Effector memory CD8-positive, alpha-beta T cell (primary cell): Measurements from ENCODE around the gene APOL3.
A peak's percentile ranks its signal among the peaks of the same experiment; 100 is the strongest.
"Not testable (repeated sequence)": the region's sequence is repeated elsewhere in the genome, so short reads cannot be mapped to it uniquely, and the experiment has no call there.

Experiments used
- ATAC-seq: fragments of 150-1000 bp; cut with Tn5 transposase; replicated peaks from 2 replicates; pipeline ENCODE4 v1.10.0; 2021; ENCODE audit warnings: mild to moderate bottlenecking, moderate library complexity
- DNase-seq, 3 experiments: peaks; one replicate each; pipeline ENCODE4 v3.0.0; 2021
- H3K27ac Mint-ChIP-seq, 2 donors: one replicate each; pipeline ENCODE4 v1.8.0; 2022; ENCODE audit warnings: mild to moderate bottlenecking in 2 of 2, mixed read lengths in 2 of 2, moderate library complexity in 2 of 2
- H3K27me3 Mint-ChIP-seq, 2 donors: one replicate each; pipeline ENCODE4 v1.8.0; 2022; ENCODE audit warnings: mixed read lengths in 2 of 2
- H3K36me3 Mint-ChIP-seq: one replicate; pipeline ENCODE4 v1.8.0; 2022; ENCODE audit warnings: mild to moderate bottlenecking, moderate library complexity, mixed read lengths; ENCODE audit not compliant: insufficient read depth
- H3K4me1 Mint-ChIP-seq, 2 donors: one replicate each; pipeline ENCODE4 v1.8.0; 2022; ENCODE audit warnings: low read depth in 2 of 2, mixed read lengths in 2 of 2
- H3K4me3 Mint-ChIP-seq, 2 donors: one replicate each; pipeline ENCODE4 v1.8.0; 2022; ENCODE audit warnings: mild to moderate bottlenecking in 2 of 2, mixed read lengths in 2 of 2, moderate library complexity in 2 of 2
- H3K9me3 Mint-ChIP-seq, 2 donors: one replicate each; pipeline ENCODE4 v1.8.0; 2022; ENCODE audit warnings: mixed read lengths in 2 of 2

The APOL3 gene

DNA sequence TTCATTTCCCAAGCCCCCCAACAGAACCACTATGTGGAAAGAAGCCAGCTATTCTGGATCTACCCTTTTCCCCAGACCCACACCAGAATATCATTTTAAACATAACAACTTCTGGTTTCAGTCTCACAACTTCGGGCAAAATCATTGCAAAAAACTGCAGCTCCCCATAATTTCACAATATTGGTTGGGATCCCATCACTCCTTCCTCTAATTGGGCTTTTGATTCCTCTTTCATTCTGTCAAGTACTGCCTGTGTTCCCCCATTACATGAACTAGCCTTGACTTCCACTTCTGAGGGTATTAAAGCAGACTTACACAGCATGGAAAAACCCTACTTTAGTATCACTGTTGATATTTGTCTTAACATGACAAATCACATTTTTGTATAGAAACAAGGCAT lies 4.1 kb upstream of the APOL3 start:
- DNase-seq (no peak), ATAC-seq (no peak)
- peak overlapping the region; percentile 89 to 98 for H3K27ac Mint-ChIP-seq
- H3K27me3 Mint-ChIP-seq: no peaks in the 10 kb centered on the region
- H3K9me3 Mint-ChIP-seq: no peaks in the 10 kb centered on the region
- H3K4me1 Mint-ChIP-seq: peaks cover 54 to 76% of the 10 kb centered on the region in 2 donors
- peak overlapping the region; percentile 96 to 99 for H3K4me3 Mint-ChIP-seq
- H3K36me3 Mint-ChIP-seq: peaks cover 74% of the 10 kb centered on the region

GRCh38 chr22:36163497-36163896 lies 2.9 kb upstream of the APOL3 start:
- no peaks in the 10 kb centered on the region for H3K9me3 Mint-ChIP-seq
- peaks cover 85% of the 10 kb centered on the region for H3K36me3 Mint-ChIP-seq
- ATAC-seq: no peak
- H3K4me3 Mint-ChIP-seq: peak overlapping the region; percentile 96 to 99
- H3K27ac Mint-ChIP-seq: peak overlapping the region; percentile 96 to 98
- H3K27me3 Mint-ChIP-seq: no peaks in the 10 kb centered on the region
- H3K4me1 Mint-ChIP-seq: peaks cover 65 to 85% of the 10 kb centered on the region in 2 donors
- DNase-seq: no peak

DNA sequence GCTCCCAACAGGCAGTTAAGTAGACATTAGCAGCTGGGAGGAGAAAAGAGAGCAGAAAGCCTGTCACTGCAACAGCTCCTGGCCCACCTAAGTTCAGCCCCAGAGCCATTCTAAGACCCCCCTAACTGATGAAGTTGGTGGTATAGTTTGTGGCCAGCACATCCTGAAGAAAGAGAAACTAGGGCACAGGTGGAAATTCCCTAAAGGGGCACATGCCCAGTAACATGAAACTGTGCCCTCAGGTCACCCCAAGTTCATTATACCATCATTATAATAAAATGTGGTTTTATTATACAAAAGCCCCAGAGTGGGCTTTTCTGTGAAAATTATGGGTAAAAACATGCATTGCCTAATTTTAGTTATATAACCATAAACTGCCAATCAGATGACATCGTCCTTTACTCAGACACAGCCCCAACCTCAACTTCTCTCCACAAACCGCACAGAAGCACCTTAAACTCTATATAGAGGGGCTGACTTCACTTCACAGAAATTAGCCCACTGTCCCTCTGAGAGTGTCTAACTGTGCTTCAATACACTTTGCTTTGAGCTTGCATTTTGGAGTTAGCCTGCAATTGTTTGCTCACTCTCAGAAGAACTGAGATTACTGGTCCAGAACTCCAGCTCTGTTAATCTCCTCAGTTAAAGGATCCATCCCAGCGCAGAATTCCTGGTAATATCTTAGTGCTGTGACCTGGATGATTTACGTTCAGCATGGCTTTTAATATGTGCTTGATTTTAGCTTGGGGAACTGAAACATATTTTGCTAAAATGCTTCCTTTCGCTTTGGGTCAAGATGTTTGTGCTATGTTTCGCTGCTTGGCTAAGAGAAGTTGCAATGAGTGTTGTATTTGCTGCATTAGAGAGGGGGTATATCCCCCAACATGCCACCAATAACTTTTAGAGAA lies 1.8 kb upstream of the APOL3 start:
- Mint-ChIP-seq H3K36me3 (peaks cover 97% of the 10 kb centered on the region), H3K4me3 (peak overlapping the region; percentile 96 to 99), H3K27me3 (no peaks in the 10 kb centered on the region), H3K27ac (peak overlapping the region; percentile 96 to 98), H3K4me1 (peaks cover 72 to 87% of the 10 kb centered on the region in 2 donors), H3K9me3 (no peaks in the 10 kb centered on the region)
- DNase-seq: peak; percentile 57 to 64 (median 61)
- peak; percentile 68 for ATAC-seq

- Mint-ChIP-seq H3K27ac (peak overlapping the region; percentile 96 to 98), H3K4me1 (peaks cover 72 to 86% of the 10 kb centered on the region in 2 donors), H3K36me3 (peaks cover 99% of the 10 kb centered on the region), H3K4me3 (peak overlapping the region; percentile 96 to 99)
- DNase-seq (peak in 1 of 3 experiments; percentile 60), ATAC-seq (peak; percentile 39)
- H3K27me3 Mint-ChIP-seq, H3K9me3 Mint-ChIP-seq: not testable (repeated sequence)
These were observed 1.2 kb upstream of the APOL3 start for GRCh38 chr22:36161793-36162126.

DNA sequence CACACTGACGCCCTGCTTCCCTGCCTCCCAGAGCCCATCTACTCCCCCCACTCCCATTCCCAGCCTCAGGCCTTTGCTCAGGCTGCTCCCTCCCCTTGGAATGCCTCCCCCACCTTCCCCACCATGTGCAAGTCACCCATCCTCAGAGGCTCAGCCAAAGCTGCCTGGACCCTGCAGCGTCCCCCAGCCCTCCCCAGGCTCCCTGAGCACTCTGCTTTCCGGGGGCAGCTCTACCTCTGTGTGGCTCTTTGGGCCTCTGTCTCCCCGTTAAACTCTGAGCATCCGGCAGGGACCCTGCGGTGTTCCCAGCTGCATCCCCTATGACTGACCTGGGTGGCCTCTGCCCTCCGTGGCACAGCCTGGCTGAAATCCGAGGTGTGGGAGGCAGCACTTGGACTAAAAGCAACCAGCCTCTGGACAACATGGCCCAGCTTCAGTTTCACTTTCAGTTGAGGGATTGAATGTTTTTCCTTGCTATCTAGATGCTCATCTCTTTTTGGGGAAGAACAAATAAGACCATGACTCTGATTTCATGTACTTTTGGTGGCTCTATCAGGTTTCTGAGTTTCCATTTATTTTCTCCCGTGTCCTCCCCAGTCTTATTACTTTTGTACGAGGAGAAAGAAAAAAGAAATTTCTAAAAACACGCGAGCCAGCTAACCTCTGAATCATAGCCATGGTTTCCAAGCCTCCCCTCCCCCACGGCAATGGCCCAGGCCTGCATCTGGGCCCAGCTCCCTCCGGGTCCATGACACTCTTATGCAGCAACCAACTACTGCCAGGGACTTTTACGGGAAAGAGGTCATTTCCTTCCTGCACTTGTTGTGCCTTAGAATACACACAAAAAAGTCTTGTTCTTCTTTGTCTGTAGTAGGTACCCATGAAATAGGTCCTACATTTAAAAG lies 3.8 kb downstream of the APOL3 start:
- H3K9me3 Mint-ChIP-seq: no peaks in the 10 kb centered on the region
- no peaks in the 10 kb centered on the region for H3K27me3 Mint-ChIP-seq
- peak; percentile 54 to 72 (median 70) for DNase-seq
- peak overlapping the region; percentile 96 to 99 for H3K4me3 Mint-ChIP-seq
- peak overlapping the region; percentile 96 to 98 for H3K27ac Mint-ChIP-seq
- peak; percentile 52 for ATAC-seq
- peaks cover 76 to 93% of the 10 kb centered on the region in 2 donors for H3K4me1 Mint-ChIP-seq
- peaks cover 83% of the 10 kb centered on the region for H3K36me3 Mint-ChIP-seq

GRCh38 chr22:36156119-36156514 lies 4.4 kb downstream of the APOL3 start:
- DNase-seq: no peak
- peak overlapping the region; percentile 96 to 98 for H3K27ac Mint-ChIP-seq

DNA sequence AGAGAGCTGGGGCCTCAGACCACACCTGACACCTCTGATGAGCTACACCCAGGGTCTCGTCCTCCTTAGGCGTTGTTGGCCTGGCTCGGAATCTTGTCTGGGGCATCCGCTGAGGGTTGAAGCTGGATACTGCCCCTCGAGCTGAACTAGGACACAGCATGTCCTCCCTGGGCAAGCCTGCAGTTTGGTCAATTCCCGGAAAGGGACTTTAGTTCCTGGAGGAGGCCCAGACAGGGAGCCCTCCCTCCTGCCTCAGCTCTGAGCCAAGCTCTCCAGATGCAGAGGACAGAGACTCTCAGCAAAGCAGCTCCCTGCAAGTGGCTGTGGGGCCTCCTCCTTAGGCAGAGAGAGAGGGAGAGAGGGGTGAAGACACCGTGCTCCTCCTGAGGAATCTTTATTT lies 4.9 kb downstream of the APOL3 start:
- no peaks in the 10 kb centered on the region for H3K9me3 Mint-ChIP-seq
- H3K4me3 Mint-ChIP-seq: peak overlapping the region; percentile 96 to 99
- H3K36me3 Mint-ChIP-seq: peaks cover 84% of the 10 kb centered on the region
- no peak for ATAC-seq
- peak overlapping the region; percentile 96 to 98 for H3K27ac Mint-ChIP-seq
- peaks cover 76 to 93% of the 10 kb centered on the region in 2 donors for H3K4me1 Mint-ChIP-seq
- no peak for DNase-seq
- no peaks in the 10 kb centered on the region for H3K27me3 Mint-ChIP-seq

More at GRCh38 chr22:36156119-36156514, 4.4 kb downstream of the APOL3 start:
- Mint-ChIP-seq H3K9me3 (no peaks in the 10 kb centered on the region), H3K4me3 (peak overlapping the region; percentile 96 to 99), H3K4me1 (peaks cover 76 to 93% of the 10 kb centered on the region in 2 donors), H3K27me3 (no peaks in the 10 kb centered on the region), H3K36me3 (peaks cover 84% of the 10 kb centered on the region)
- no peak for ATAC-seq

- Mint-ChIP-seq H3K9me3 (no peaks in the 10 kb centered on the region), H3K27me3 (no peaks in the 10 kb centered on the region), H3K4me3 (peak overlapping the region; percentile 96 to 99), H3K4me1 (peaks cover 75 to 91% of the 10 kb centered on the region in 2 donors), H3K36me3 (peaks cover 84% of the 10 kb centered on the region), H3K27ac (peak overlapping the region; percentile 96 to 98)
- ATAC-seq (no peak), DNase-seq (no peak)
These were observed 6.1 kb downstream of the APOL3 start for GRCh38 chr22:36154423-36154945.

DNA sequence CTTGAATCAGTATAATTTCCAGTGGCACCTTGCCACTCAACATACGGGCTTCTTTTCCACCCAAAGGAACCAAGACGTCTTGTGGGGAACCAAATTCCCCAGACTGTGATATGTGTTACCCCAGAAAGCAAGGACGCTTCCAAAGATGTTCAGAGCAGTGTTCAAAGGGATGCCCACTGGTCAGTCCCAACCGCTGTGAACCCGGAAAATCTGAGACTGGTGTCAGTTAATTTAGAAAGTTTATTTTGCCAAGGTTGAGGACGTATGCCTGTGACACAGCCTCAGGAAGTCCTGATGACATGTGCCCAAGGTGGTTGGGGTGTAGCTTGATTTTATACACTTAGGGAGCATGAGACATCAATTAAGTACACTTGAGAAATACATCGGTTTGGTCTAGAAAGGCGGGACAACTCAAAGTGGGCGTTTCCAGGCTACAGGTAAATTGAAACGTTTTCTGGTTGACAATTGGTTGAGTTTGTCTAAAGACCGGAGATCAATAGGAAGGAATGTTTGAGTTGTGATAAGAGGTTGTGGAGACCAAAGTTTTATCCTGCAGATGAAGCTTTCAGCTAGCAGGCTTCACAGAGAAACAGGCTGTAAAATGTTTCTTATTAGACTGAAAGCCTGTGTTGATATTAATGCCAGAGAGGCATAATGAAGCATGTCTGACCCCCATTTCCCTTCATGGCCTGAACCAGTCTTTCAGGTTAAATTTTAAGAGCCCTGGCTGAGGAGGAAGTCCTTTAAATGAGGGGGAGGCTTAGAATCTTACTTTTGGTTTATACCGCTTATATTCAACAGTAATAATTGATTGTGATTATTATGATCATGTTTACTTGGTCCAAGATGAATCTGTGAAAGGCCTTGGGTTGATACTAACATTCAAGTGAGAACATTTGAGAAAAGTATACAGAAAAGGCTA lies 6.8 kb downstream of the APOL3 start:
- no peak for ATAC-seq
- peak overlapping the region; percentile 96 to 98 for H3K27ac Mint-ChIP-seq
- H3K9me3 Mint-ChIP-seq: no peaks in the 10 kb centered on the region
- peaks cover 83% of the 10 kb centered on the region for H3K36me3 Mint-ChIP-seq
- no peaks in the 10 kb centered on the region for H3K27me3 Mint-ChIP-seq
- H3K4me1 Mint-ChIP-seq: peaks cover 71 to 84% of the 10 kb centered on the region in 2 donors
- no peak for DNase-seq
- peak overlapping the region; percentile 96 to 99 for H3K4me3 Mint-ChIP-seq

DNA sequence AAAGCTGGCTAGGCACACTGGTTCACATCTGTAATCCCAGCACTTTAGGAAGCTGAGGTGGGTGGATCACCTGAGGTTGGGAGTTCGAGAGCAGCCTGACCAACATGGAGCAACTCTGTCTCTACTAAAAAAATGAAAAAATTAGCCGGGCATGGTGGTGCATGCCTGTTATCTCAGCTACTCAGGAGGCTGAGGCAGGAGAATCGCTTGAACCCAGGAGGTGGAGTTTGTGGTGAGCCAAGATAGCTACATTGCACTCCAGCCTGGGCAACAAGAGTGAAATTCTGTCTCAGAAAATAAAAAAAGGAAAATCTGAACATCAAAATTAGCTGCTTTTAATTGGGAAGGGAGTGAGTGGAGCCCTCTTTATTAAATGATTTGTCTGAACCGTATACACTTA lies 7.7 kb downstream of the APOL3 start:
- ATAC-seq, H3K27me3 Mint-ChIP-seq, DNase-seq, H3K9me3 Mint-ChIP-seq: not testable (repeated sequence)
- Mint-ChIP-seq H3K4me3 (peak overlapping the region; percentile 73 to 96), H3K27ac (peak overlapping the region; percentile 96 to 98), H3K4me1 (peaks cover 74 to 77% of the 10 kb centered on the region in 2 donors), H3K36me3 (peaks cover 83% of the 10 kb centered on the region)

- Mint-ChIP-seq H3K9me3 (no peaks in the 10 kb centered on the region), H3K27me3 (no peaks in the 10 kb centered on the region), H3K4me1 (peaks cover 71 to 76% of the 10 kb centered on the region in 2 donors), H3K27ac (peak overlapping the region; percentile 96 to 98), H3K36me3 (peaks cover 83% of the 10 kb centered on the region), H3K4me3 (peak overlapping the region; percentile 73 to 96)
- DNase-seq (no peak), ATAC-seq (no peak)
These were observed 8.5 kb downstream of the APOL3 start for GRCh38 chr22:36152088-36152487.

DNA sequence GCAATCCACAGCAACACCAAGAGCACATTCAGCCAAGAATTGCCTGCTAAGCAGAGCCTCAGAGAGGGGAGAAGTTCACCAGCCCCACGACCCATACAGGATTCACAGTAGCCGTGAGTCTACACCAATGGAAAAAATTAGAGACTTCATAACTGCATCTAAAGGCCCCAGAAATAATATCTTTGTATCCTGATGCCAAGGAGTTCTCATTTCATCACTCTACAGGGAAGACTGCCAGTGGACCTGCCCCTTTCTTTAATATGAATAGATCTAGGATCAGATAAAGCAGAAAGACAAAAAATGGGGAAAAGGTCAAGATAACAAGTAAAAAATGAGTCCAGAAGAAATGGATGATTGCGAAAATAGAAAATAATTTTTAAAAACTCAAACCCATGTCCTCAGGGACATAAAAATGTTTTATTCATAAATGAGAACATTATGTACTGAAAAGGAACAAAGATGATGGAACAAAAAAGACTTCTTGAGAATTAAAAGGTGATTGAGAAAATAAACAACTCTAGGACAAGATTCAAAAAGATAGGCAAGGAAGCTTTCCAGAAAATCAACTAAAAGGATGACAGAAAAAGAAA lies 9.5 kb downstream of the APOL3 start:
- H3K27me3 Mint-ChIP-seq: no peaks in the 10 kb centered on the region
- peaks cover 64 to 68% of the 10 kb centered on the region in 2 donors for H3K4me1 Mint-ChIP-seq
- H3K9me3 Mint-ChIP-seq: no peaks in the 10 kb centered on the region
- no peak for ATAC-seq
- DNase-seq: no peak
- H3K4me3 Mint-ChIP-seq: peak overlapping the region; percentile 73 to 96
- H3K36me3 Mint-ChIP-seq: peaks cover 81% of the 10 kb centered on the region
- peak overlapping the region; percentile 96 to 98 for H3K27ac Mint-ChIP-seq
